Mucosa of descending colon (tissue), 3 donors: Measurements from ENCODE around the gene WNT11. TPM values are rescaled to one million over a fixed set of nuclear protein-coding genes. Genes with fewer than 3 reads are reported as not detected.

Experiments used
- ATAC-seq: fragments of 200-7000 bp; cut with Tn5 transposase; one replicate; pipeline ENCODE4 v1.9.1; 2020; ENCODE audit warnings: mild to moderate bottlenecking, moderate library complexity
- DNase-seq, 3 donors: peaks; one replicate each; pipeline ENCODE4 v3.0.0-alpha.2; 2020
- H3K36me3 ChIP-seq: fragments of 200-600 bp; one replicate; pipeline ENCODE4 v1.8.0; 2021; ENCODE audit warnings: low read depth, mild to moderate bottlenecking
- H3K4me1 ChIP-seq: fragments of 200-600 bp; one replicate; pipeline ENCODE4 v1.8.0; 2021; ENCODE audit warnings: low read depth, mild to moderate bottlenecking
- H3K4me3 ChIP-seq: fragments of 200-600 bp; one replicate; pipeline ENCODE4 v1.8.0; 2021; ENCODE audit warnings: mild to moderate bottlenecking
- H3K9me3 ChIP-seq: fragments of 200-600 bp; one replicate; pipeline ENCODE4 v1.8.0; 2021; ENCODE audit warnings: mild to moderate bottlenecking
- CTCF ChIP-seq: fragments of 200-600 bp; IDR thresholded peaks from one replicate; pipeline ENCODE4 v1.8.0; 2022; ENCODE audit warnings: antibody characterized with exemption, mild to moderate bottlenecking
- intact Hi-C, 2 donors: fragments of 100-400 bp; cut with DNase I in 1 of 2; cut with micrococcal nuclease in 1 of 2; formaldehyde crosslinking; loops; one replicate each; pipeline versions ENCODE4 v1.11.0 to v1.11.1; 2022; cut with DNase I, micrococcal nuclease
- total RNA-seq, 3 donors: library from RNA; stranded (reverse); fragmentation: NEBNext Ultra II Directional in 2 of 3; extraction: Animal tissue kit (Norgen Biotek cat#: 25700) in 2 of 3; gene quantifications; one replicate each; pipeline versions ENCODE4 v1.2.1 to v1.2.4, GENCODE V29; 2021 to 2023
- donor health status: DM: no; HTN: no; CAD: no; lungs with moderate emphysema.
- donor health status: DM: no; HTN: no; CAD: no.
- donor health status: DM: no; HTN: yes; CAD: no.

WNT11 gene
- total RNA-seq, 3 donors from 2014 or later = 3.4 to 5.7 (median 5.2) TPM

GRCh38 chr11:76174330-76174729 lies 32.0 kb downstream of the WNT11 start:
- H3K4me1 ChIP-seq = no peaks in the 10 kb centered on the region
- no peaks in the 10 kb centered on the region for H3K36me3 ChIP-seq
- ATAC-seq (no peak), DNase-seq (no peak)
- no peaks in the 10 kb centered on the region for H3K9me3 ChIP-seq
- TF ChIP-seq CTCF = no peak
- intact Hi-C loops = no loop called here
- no peak overlapping the region for H3K4me3 ChIP-seq

- no peak for TF ChIP-seq CTCF
- H3K4me1 ChIP-seq = no peaks in the 10 kb centered on the region
- intact Hi-C loops = no loop called here
- H3K9me3 ChIP-seq = no peaks in the 10 kb centered on the region
- H3K36me3 ChIP-seq = no peaks in the 10 kb centered on the region
- DNase-seq (no peak), ATAC-seq (no peak)
- no peak overlapping the region for H3K4me3 ChIP-seq
Measured at GRCh38 chr11:76173663-76174062, 32.6 kb downstream of the WNT11 start.

GRCh38 chr11:76172583-76172982 lies 33.7 kb downstream of the WNT11 start:
- TF ChIP-seq CTCF = no peak
- intact Hi-C loops = no loop called here
- H3K4me3 ChIP-seq = no peak overlapping the region
- H3K9me3 ChIP-seq = no peaks in the 10 kb centered on the region
- ATAC-seq (no peak), DNase-seq (no peak)
- no peaks in the 10 kb centered on the region for H3K36me3 ChIP-seq
- H3K4me1 ChIP-seq = no peaks in the 10 kb centered on the region

GRCh38 chr11:76170468-76170867 lies 35.8 kb downstream of the WNT11 start:
- no peaks in the 10 kb centered on the region for H3K9me3 ChIP-seq
- intact Hi-C loops = no loop called here
- ATAC-seq (no peak), DNase-seq (no peak)
- H3K36me3 ChIP-seq = no peaks in the 10 kb centered on the region
- H3K4me3 ChIP-seq = no peak overlapping the region
- TF ChIP-seq CTCF = no peak
- no peaks in the 10 kb centered on the region for H3K4me1 ChIP-seq

GRCh38 chr11:76169473-76169896 lies 36.8 kb downstream of the WNT11 start:
- no peaks in the 10 kb centered on the region for H3K9me3 ChIP-seq
- DNase-seq = no peak
- no peaks in the 10 kb centered on the region for H3K36me3 ChIP-seq
- intact Hi-C loops = no loop called here
- ATAC-seq = no peak
- TF ChIP-seq CTCF = no peak
- no peak overlapping the region for H3K4me3 ChIP-seq
- no peaks in the 10 kb centered on the region for H3K4me1 ChIP-seq

- intact Hi-C loops = no loop called here
- no peaks in the 10 kb centered on the region for H3K9me3 ChIP-seq
- H3K4me1 ChIP-seq = no peaks in the 10 kb centered on the region
- no peak for ATAC-seq
- TF ChIP-seq CTCF = no peak
- no peaks in the 10 kb centered on the region for H3K36me3 ChIP-seq
- H3K4me3 ChIP-seq = no peak overlapping the region
- DNase-seq = no peak
Measured at GRCh38 chr11:76167590-76167989, 38.7 kb downstream of the WNT11 start.
